PC-3 (cell line): ENCODE measurements around the gene PAX7.

Source experiments
- EZH2 ChIP-seq: fragments of 300-600 bp; sonication (generic); IDR thresholded peaks from one replicate; pipeline ENCODE4 v1.6.1; 2017; ENCODE audit warnings: antibody characterized with exemption, mild to moderate bottlenecking, low read length; ENCODE audit not compliant: unreplicated experiment
- TF ChIP-seq, protein P1 (sequence below): fragments of 300-600 bp; sonication (generic); conservative IDR thresholded peaks from 2 replicates; pipeline ENCODE4 v1.5.1; 2017; ENCODE audit warnings: antibody characterized with exemption, low read depth, mild to moderate bottlenecking, low read length

DNA sequence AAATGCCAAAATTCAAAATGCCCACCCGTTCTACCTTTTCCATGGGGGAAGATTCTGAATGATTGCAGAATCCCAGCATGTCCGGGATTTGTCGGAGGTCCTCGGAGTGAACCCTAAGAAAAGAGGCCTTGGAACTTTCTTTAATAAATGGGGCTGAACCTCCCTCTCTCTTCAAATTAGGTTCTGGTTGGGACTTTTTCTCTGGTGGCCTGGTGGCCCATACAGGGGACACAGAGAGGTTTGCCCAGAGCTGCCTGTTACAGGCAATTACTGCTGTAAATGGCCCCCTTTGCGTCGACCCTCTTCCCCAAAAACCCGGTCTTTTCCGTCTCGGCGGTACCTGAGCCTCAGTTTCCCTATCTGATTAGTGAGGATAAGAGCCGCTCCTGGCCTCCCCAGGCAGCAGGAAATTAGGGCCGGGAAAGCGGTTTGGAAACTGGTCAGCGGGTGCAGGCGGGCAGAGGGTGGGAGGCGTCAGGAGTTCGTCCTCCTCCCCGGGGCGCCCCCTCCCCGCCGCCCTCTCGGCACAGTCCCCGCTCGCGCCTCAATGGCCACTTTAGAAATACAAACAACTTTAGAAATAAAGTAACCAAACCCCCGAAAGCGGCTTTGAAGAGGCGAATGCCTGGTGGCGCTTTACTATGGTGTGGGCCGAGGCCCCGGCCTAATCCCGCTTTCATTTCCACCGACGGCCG is 15.6 kb downstream of the PAX7 start:
- TF ChIP-seq, protein P1, sequence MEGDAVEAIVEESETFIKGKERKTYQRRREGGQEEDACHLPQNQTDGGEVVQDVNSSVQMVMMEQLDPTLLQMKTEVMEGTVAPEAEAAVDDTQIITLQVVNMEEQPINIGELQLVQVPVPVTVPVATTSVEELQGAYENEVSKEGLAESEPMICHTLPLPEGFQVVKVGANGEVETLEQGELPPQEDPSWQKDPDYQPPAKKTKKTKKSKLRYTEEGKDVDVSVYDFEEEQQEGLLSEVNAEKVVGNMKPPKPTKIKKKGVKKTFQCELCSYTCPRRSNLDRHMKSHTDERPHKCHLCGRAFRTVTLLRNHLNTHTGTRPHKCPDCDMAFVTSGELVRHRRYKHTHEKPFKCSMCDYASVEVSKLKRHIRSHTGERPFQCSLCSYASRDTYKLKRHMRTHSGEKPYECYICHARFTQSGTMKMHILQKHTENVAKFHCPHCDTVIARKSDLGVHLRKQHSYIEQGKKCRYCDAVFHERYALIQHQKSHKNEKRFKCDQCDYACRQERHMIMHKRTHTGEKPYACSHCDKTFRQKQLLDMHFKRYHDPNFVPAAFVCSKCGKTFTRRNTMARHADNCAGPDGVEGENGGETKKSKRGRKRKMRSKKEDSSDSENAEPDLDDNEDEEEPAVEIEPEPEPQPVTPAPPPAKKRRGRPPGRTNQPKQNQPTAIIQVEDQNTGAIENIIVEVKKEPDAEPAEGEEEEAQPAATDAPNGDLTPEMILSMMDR, result no peak
- TF ChIP-seq EZH2, result peak; percentile 98
